ENCODE results near the gene TTLL5.

TTLL5 gene

DNA sequence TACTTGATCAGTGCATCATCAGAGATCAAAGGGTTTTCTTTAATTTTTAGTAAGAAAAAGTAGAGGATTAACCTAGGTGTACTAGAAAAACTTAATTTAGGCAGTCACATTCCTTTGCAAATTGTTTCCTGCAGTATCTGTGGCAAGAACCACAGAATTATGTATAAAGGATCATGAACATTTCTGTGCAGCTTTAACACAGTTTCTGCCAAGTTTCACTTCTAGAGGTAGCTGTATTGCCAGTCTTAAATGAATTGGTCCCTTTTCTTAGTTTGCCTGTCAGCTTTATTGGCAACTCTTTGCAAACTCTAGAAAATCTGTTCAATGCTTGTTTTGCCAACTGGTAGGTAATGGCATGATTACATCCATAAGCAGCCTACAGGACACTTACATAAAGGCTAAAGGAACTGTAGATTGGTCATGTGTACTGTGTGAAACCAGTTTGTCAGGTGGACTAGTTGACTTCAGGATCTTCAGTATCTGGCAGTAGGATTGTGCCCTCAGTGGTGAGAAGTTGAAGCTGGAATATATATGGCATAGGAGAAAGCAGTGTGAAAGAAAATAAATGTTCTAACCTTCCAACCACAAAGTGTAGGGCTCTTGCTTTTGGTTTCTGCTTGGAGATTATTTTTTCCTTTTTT lies 75.9 kb downstream of the TTLL5 start:
- DNase-seq (ENCODE audit: low read depth in 3 of 3), result no peak

DNA sequence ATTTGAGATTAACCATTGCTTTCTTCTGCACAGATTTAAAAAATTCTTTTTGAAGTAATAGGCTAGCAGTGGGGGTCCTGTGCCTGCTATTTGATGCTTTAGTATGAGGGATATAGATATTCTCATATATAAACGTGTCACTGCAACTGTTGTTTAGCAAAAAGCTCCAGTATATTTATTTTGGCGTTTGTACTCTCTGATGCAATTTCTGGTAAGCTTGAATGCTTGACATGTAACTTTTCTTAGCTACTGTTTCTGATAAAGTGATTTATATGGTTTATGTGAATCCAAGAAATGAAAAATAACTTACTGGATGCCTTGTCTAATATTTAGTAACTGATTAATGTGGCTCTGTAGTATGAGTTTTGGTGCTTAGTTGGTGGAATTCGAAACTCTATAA lies 77.1 kb downstream of the TTLL5 start:
- no peak for DNase-seq (ENCODE audit: low read depth in 3 of 3)

DNA sequence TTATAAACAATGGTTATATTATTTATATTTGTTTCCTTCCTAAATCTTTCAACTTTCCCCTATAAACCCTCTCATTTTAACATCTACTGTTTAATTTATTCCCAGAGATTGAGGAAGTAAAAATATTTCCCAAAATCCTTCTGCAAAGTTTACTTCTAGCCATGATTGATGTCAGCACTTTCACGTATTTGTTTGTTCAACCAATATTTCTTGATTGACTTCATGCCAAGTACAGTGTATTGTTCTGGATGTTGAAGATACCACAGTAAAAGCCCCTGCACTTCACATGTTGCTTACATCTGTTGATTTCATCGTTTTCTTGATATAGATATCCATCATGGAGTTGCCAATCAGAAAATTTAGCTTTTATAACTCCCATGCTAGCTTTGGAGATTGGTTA lies 81.8 kb downstream of the TTLL5 start:
- DNase-seq (ENCODE audit: low read depth in 3 of 3), result no peak

DNA sequence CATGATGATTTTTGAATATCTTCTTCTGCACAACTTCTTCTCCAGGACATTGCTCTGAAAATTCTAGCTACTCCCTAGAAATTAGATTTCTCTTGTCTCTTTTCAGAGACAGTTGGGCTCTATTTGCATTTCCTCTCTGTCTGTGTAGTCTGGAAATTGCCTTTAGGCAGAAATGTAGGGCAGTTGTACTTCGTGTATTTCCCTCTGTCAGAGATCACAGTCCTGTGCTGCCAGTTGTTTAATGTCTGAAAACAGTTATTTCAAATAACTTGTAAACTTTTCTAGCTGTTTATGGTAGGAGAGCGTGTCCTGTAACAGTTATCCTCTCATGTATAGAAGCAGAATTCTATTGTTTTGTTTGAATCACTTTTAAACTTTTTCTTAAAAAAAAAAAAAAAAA lies 86.9 kb downstream of the TTLL5 start:
- DNase-seq (ENCODE audit: low read depth in 3 of 3), result no peak

DNA sequence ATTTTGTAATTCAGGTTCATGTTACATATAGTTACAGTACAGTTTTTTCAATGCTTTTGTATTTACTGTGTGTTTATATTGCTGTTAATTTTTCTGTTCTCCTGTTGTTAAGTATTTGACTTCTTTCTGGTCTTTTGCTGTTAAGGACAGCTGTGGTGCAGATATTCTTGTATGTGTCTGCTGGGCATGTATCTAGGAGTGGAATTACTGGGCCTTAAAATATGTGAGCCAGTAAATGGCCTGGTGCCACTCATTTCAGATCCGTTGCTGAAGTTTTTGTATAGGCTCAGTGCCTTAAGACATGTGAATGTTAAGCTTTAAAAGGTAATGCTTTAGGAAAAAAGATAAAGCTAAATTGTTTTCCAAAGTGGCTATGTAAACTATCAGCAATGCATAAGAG lies 87.3 kb downstream of the TTLL5 start:
- DNase-seq (ENCODE audit: low read depth in 3 of 3), result no peak

DNA sequence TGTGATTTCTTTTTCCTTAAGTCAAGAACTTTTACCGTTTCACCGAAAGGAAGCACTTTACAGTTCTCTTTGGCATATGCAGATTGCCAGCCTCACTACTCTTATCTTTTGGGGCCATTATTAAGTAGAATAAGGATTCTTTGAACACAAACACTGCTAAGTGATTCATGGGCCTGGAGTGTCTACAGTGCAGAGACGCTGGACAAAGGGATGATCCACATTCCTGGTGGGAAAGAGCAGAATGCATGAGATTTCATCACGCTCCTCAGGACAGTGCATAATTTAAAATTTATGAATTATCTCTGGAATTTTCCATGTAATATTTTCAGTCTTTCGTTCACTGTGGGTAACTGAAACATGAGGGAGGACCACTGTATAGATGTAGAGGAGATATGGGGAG lies 90.2 kb downstream of the TTLL5 start:
- DNase-seq (ENCODE audit: low read depth in 3 of 3), result no peak

DNA sequence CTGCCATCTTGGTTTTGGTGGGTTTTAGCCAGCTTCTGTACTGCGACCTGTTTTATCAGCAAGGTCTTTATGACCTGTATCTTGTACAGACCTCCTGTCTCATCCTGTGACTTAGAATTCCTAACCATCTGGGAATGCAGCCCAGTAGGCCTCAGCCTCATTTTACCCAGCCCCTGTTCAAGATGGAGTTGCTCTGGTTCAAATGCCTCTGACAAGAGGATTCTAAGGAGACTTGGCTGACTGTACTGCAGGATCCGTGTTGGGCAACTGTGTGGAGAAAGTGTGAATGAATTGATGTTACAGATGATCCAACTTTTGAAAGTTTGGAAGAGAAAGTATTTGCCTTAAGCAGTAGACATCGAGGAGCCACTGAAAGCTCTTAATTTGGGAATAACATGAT lies 91.0 kb downstream of the TTLL5 start:
- no peak for DNase-seq (ENCODE audit: low read depth in 3 of 3)

DNA sequence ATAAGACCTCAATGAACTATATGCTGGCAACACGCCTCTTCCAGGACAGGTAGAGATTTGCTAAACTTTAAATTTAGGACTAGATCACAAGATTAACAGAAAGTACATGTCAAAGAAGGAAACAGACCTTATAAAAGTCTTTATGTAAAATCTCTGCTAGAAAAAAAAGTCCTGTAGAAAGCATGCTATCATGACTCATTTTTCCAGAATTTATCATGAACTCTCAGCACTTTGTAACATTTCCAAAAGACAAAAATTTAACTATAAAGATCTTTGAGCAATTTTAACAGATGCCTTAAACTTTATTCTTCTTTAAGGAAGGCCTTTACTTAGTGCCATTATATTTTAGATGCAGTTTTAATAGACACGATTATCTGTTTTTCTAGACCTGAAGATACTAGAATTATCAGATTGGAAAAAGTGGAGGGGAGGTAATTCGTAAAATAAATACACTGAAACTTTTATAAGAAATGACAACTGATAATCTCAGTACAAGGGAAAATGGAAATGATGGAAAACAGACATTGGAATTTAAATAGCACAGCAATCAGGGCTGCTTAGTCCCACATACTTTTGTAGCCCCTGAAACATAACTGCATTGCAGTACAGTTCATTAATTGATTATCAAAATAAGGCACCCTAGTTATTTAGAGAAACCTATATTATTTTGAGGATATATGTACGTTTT lies 92.0 kb downstream of the TTLL5 start:
- DNase-seq (ENCODE audit: low read depth in 3 of 3), result no peak

DNA sequence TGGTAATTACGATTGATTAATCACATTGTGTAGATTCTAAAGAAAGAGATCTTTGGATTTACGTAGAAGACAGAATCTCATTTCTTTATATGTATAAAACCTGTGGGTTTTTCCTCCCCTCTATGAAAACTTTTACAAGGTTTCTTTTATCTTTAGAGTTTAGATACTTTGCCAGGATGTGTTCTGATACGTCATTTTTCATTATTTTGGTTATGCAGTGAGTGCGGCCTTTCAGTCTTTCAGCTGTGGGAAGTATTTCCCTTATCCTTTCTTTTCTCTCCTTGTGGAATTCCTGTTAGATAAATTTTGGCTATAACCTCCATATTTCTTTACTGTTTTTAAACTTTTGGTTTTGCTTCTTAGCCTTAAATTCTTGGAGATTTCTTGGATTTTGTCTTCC lies 92.7 kb downstream of the TTLL5 start:
- DNase-seq (ENCODE audit: low read depth in 3 of 3), result no peak

DNA sequence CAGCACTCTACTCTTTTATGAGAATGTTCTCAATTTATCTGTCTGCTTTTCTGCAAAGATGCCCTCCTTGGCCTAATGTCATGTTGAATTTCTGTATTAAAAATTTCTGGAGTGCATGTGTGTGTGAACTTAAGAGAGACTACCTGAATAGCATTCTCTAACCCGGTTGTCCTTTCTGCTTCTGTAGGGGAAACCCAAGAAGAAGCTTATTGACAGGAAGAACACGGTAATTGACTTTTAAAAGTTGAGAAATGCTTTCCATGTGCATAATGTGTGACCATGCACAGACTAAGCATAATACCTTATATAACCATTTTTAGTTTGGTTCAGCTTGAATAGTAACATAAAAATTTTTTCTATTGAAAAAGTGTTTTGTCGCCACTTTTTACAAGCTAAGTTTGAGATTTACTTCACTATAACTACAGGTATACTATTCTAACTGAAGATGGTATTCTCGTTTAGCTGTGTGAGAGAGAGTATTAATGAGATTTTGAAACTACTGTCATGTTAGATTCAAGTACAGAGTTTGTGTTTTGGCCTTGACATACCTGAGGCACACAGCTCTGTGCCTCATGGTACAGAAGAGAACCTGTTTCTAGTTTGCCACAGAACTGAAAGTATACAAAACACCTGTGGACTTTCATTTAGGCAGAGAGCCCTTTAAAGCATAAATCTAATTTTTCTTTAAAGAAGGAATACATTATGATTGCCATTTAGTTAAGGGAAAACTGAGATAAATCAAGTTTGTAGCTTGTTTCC lies 96.8 kb downstream of the TTLL5 start:
- DNase-seq (ENCODE audit: low read depth in 3 of 3), result no peak

DNA sequence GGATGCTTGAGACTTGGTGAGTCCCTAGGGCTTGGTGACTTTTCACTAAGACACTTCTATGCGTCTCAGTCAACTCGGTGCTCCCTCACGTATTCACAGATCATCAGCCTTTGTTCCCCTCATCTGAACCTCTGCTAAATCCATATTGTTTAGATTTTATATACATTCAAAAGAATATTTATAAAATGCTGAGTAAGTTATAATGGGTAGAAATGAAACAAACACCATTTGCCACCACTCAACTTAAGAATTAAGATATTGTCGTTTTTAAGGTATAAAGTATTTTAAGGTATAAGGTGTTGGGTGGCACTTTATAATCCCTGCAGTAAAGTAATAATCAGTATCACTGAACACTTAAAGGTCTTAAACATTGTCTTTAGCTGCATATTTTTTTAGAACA lies 103.0 kb downstream of the TTLL5 start:
- no peak for DNase-seq (ENCODE audit: low read depth in 3 of 3)

DNA sequence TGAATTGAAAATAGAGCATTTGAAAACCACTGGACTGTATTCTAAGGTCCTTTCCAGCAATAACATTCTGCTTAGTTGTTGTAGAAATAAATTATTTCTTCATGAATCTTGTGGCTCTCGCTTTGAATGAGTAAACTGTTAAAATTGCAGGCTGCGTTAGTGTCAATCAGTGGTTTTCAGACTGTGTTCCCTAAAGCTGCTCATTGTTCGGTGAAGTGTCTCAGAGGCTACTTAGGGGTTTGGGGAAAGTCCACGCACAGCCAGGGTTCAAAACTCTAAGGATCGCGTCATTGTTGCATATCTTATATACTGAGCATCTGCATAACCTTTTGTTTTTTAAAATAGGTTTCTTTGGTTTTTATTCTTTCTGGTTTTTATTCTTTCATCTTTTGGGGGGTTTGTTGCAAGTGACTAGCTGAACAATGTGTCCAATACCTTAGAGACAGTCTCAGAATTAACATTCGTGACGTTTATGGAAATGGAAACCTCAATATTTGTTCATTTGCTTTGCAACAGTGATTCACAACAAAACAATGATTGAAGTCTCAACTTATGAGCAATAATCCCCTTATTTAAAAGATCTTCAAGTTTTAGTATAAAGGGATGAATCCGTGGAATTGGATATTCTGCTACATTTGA lies 108.1 kb downstream of the TTLL5 start:
- DNase-seq (ENCODE audit: low read depth in 3 of 3), result no peak

DNA sequence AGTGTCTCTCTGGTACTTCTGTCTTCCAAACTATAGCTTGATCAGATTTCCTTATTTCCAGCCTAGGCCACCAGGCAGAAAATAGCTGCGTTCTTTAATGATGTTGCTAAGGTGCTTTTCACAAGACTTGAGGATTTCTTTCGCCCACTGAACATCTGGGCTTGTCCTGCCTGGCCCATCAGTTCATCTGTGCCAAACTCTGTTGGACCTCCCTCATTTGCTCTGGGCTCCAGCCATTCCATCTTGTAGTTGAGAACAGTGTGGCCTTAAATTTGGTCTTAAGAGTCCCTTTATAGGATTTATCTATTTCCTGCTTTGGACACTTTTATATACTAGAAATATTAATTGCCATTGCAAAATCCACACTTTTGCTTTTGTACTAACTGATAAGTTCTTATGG lies 109.6 kb downstream of the TTLL5 start:
- DNase-seq (ENCODE audit: low read depth in 3 of 3), result no peak

DNA sequence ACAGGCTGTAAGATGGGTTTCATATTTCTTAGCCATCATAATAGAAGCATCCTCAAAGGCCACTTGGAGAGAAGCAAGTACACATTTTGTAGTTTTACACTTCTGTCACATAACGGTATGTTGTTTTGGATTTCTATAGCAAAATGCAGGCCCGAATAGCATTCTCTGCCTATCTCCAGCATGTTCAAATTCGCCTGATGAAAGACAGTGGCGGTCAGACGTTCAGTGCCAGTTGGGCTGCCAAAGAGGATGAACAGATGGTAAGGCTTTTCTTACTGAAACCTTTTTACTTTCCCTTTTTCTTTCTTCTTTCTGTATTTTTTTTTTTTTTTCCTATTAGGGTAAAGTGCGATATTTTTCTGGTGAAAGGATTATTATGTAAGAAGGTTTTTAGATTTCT lies 110.5 kb downstream of the TTLL5 start:
- DNase-seq (ENCODE audit: low read depth in 3 of 3), result no peak

DNA sequence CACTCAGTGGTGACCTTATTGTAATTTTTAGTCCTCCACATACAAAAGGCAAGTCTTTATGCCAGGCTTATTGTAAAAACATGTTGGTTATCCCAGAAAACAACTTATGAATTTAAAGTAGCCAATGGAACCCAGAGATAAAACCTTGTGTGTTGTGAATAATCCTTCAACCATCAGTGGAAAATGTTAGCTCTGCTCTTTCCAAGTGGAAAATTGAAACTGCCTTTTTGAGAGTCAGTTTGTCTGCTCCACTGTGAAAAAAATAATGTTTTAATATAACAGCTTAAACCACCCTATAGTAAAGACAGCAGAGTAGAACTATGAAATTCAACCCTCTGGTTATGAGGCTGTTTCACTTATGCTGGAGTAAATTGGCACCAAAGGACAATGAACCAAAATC lies 112.0 kb downstream of the TTLL5 start:
- no peak for DNase-seq (ENCODE audit: low read depth in 3 of 3)

DNA sequence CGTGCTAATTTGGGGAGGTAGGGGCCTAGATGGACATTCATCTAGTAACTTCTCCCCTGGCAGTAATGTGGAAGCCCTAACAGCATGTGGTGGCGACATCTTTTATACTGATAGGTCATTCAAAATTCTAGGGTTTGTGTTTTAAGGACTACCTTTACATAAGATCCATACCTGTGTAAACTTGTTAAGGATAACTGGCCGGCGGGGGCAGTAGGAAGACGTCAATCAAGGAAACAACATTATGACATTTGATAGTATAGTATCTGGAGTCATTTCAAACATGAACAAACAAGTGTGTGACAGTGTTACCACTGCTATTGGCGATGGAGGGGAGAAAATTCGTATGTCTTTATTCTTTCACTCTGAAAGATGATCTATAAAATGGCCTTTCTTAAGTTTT lies 120.0 kb downstream of the TTLL5 start:
- no peak for DNase-seq (ENCODE audit: low read depth in 3 of 3)

DNA sequence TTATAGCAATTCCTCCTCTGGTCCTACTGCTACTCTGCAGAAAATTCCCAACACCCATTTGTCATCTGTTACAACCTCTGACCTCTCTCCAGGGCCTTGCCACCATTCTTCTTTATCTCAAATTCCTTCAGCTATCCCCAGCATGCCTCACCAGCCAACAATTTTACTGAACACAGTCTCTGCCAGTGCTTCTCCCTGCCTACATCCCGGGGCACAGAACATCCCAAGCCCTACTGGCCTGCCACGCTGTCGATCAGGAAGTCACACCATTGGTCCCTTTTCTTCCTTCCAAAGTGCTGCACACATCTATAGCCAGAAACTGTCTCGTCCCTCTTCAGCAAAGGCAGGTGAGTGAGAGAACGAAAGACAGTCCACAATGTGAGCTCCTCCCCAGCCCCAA lies 122.1 kb downstream of the TTLL5 start:
- no peak for DNase-seq (ENCODE audit: low read depth in 3 of 3)

DNA sequence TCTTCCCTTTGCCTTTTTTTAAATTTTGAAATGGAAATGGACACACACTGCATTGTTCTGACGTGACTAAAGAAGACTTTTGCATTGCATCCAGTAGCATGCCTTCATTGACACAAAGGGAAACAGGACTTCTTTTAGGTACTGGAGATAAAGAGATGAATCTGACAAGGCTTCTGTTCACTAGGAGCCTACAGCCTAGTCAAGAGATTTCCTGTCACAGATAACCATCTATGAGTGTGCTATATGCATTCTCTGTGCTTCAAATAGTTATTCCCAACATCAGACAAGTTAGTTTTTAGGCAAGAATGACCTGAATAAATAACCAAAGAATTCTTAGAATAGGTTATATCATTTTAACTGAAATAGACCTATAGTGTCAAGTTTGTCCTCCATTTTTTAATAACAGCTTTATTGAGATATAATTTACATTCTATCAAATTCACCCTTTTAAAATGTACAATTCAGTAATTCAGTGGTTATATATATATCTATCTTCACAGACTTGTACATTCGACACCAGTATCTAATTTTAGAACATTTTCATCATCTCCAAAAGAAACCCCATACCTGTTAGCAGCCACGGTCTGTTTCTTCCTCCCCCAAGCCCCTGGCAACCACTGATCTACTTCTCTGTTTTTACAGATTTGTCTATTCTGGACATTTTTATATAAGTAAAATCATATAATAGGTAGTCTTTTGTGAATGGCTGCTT lies 122.7 kb downstream of the TTLL5 start:
- DNase-seq (ENCODE audit: low read depth in 3 of 3), result no peak

DNA sequence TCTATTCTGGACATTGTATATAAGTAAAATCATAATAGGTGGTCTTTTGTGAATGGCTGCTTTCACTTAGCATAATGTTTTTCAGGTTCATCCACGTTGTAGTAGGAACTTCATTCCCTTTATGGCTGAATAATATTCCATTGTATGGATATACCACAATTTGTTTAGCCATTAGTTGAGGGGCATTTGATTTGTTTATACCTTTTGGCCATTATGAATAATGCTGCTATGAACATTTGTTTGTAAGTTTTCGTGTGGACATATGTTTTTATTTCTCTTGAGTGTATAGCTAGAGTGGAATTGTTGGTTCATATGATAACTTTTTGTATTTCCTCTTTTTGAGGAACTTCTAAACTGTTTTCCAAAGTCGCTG lies 123.3 kb downstream of the TTLL5 start:
- no peak for DNase-seq (ENCODE audit: low read depth in 3 of 3)

DNA sequence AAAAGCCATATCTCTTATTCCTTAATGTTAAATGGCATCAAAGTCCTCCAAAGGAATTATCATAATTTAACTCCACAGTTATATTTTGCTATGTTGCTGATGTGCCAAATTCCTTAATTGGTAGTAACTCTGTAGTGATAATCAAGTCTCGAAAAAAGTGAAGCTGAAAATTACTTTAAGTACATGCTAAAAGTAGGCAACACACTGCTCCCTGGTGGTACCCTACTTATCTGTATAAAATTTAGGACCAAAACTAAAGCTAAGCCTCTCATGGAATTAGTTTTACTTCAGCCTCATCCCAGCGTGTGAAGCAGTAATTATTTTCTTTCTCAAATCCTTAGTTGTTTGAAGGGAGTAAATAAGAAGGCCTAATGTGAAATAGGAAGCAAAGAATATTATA lies 132.8 kb downstream of the TTLL5 start:
- DNase-seq (ENCODE audit: low read depth in 3 of 3), result no peak

DNA sequence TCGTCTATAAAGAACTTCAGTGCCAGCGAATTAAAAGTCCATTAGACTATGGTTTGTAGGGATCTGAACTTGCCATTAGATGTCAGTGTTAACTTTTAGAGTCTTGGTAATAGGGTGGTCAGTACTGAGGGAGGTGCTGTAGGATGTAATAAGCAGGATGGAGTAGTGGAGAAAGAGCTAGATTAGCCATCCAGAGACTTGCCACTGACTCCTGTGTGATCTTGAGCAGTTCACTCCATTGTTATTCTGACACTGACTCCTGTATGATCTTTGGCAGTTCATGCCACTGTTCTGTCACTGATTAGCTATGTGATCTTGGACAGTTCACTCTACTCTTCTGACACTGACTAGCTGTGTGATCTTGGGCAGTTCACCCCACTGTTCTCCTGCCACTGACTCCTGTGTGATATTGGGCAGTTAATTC lies 133.6 kb downstream of the TTLL5 start:
- DNase-seq (ENCODE audit: low read depth in 3 of 3), result no peak

DNA sequence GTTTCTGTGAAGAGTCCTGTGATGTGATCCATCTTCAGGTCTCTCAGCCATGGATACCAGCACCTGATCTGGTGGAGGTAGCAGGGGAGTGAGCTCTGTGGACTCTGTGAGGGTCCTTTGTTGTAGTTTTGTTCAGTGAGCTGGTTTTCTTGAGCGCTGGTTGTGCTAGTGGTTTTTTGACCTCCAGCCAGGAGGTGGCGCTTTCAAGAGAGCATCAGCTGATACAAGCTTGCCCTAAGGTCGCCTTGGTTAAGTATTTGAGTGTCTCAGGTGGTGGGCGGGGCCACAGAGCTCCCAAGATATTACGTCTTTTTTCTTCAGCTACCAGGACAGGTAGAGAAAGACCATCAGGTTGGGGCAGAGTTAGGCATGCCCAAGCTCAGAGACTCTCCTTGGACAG lies 139.7 kb downstream of the TTLL5 start:
- no peak for DNase-seq (ENCODE audit: low read depth in 3 of 3)

All from stimulated activated CD4-positive, alpha-beta T cell treated with anti-CD3 and anti-CD28 coated beads, TNF-alpha, amount 100 ng/mL, for 4 hours (primary cell).